Body of pancreas (tissue), 4 donors: ENCODE measurements around the gene PLEKHM1.
"Not testable (repeated sequence)": the region's sequence is repeated elsewhere in the genome, so short reads cannot be mapped to it uniquely, and the experiment has no call there.

Source experiments
- POLR2A ChIP-seq, 3 donors: fragments of 450-650 bp; IDR thresholded peaks; one replicate each; pipeline ENCODE4 v1.6.1; 2016; ENCODE audit warnings: antibody characterized with exemption in 3 of 3, mild to moderate bottlenecking in 2 of 3
- TF ChIP-seq, protein P1 (sequence below), 7 experiments: fragments of 450-650 bp in 4 of 7; fragments of 200-600 bp in 3 of 7; sonication (generic) in 3 of 7; IDR thresholded peaks; one replicate each; pipeline ENCODE4 v1.5.1; 2016 to 2019; ENCODE audit warnings: antibody characterized with exemption in 7 of 7

DNA sequence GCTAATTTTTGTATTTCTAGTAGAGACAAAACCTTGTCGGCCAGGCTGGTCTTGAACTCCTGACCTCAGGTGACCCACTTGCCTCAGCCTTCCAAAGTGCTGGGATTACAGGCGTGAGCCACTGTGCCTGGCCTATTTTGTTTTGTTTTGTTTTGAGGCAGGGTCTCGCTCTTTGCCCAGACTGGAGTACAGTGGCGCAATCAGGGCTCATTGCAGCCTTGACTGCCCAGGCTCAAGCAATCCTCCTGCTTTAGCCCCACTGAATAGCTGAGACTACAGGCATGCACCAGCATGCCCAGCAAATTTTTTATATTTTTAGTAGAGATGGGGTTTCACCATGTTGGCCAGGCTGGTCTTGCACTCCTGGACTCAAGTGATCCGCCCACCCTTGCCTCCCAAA lies 30.1 kb downstream of the PLEKHM1 start:
- TF ChIP-seq, protein P1, sequence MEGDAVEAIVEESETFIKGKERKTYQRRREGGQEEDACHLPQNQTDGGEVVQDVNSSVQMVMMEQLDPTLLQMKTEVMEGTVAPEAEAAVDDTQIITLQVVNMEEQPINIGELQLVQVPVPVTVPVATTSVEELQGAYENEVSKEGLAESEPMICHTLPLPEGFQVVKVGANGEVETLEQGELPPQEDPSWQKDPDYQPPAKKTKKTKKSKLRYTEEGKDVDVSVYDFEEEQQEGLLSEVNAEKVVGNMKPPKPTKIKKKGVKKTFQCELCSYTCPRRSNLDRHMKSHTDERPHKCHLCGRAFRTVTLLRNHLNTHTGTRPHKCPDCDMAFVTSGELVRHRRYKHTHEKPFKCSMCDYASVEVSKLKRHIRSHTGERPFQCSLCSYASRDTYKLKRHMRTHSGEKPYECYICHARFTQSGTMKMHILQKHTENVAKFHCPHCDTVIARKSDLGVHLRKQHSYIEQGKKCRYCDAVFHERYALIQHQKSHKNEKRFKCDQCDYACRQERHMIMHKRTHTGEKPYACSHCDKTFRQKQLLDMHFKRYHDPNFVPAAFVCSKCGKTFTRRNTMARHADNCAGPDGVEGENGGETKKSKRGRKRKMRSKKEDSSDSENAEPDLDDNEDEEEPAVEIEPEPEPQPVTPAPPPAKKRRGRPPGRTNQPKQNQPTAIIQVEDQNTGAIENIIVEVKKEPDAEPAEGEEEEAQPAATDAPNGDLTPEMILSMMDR (IDR thresholded peaks at IDR 0.05): not testable (repeated sequence)
- TF ChIP-seq POLR2A (IDR thresholded peaks at IDR 0.05): not testable (repeated sequence)
